Measurements from ENCODE around the gene TNFRSF8. TPM values are rescaled to one million over a fixed set of nuclear protein-coding genes. Genes with fewer than 3 reads are reported as not detected.
A peak's percentile ranks its signal among the peaks of the same experiment; 100 is the strongest.

Gene TNFRSF8
- total RNA-seq, 1 donor from 2014 or later = 0.59 TPM

GRCh38 chr1:12145616-12146342 is 82.7 kb downstream of the TNFRSF8 start:
- ATAC-seq (ENCODE audit: poor library complexity) = no peak
- DNase-seq = peak; percentile 14
- intact Hi-C loops (cut with DNase I) = no loop called here

GRCh38 chr1:12146343-12147112 is 83.4 kb downstream of the TNFRSF8 start:
- intact Hi-C loops (cut with DNase I) = no loop called here
- ATAC-seq (ENCODE audit: poor library complexity) (no peak), DNase-seq (no peak)

- DNase-seq (no peak), ATAC-seq (ENCODE audit: poor library complexity) (no peak)
- intact Hi-C loops (cut with DNase I) = no loop called here
Observed at GRCh38 chr1:12147201-12147701, 84.1 kb downstream of the TNFRSF8 start.

- intact Hi-C loops (cut with DNase I) = no loop called here
- DNase-seq (no peak), ATAC-seq (ENCODE audit: poor library complexity) (no peak)
Observed at GRCh38 chr1:12148160-12148957, 85.3 kb downstream of the TNFRSF8 start.

GRCh38 chr1:12148958-12149790 is 86.1 kb downstream of the TNFRSF8 start:
- ATAC-seq (ENCODE audit: poor library complexity) (no peak), DNase-seq (no peak)
- intact Hi-C loops (cut with DNase I) = no loop called here

- intact Hi-C loops (cut with DNase I) = no loop called here
- no peak for ATAC-seq (ENCODE audit: poor library complexity)
- no peak for DNase-seq
Observed at GRCh38 chr1:12149791-12150175, 86.7 kb downstream of the TNFRSF8 start.

GRCh38 chr1:12150456-12151200 is 87.5 kb downstream of the TNFRSF8 start:
- DNase-seq (no peak), ATAC-seq (ENCODE audit: poor library complexity) (peak; percentile 48)
- intact Hi-C loops (cut with DNase I) = no loop called here

- DNase-seq (no peak), ATAC-seq (ENCODE audit: poor library complexity) (no peak)
- intact Hi-C loops (cut with DNase I) = no loop called here
Observed at GRCh38 chr1:12151465-12151864, 88.4 kb downstream of the TNFRSF8 start.

GRCh38 chr1:12152113-12152891 is 89.2 kb downstream of the TNFRSF8 start:
- ATAC-seq (ENCODE audit: poor library complexity) = no peak
- intact Hi-C loops (cut with DNase I) = no loop called here
- no peak for DNase-seq

- intact Hi-C loops (cut with DNase I) = no loop called here
- ATAC-seq (ENCODE audit: poor library complexity) = peak; percentile 74
- DNase-seq = peak; percentile 80
Observed at GRCh38 chr1:12153181-12153785, 90.2 kb downstream of the TNFRSF8 start.

GRCh38 chr1:12155328-12155727 is 92.2 kb downstream of the TNFRSF8 start:
- no peak for ATAC-seq (ENCODE audit: poor library complexity)
- intact Hi-C loops (cut with DNase I) = no loop called here
- no peak for DNase-seq

GRCh38 chr1:12157366-12158231 is 94.5 kb downstream of the TNFRSF8 start:
- DNase-seq (no peak), ATAC-seq (ENCODE audit: poor library complexity) (no peak)
- intact Hi-C loops (cut with DNase I) = no loop called here

- intact Hi-C loops (cut with DNase I) = no loop called here
- DNase-seq (peak; percentile 4), ATAC-seq (ENCODE audit: poor library complexity) (no peak)
Observed at GRCh38 chr1:12158357-12159092, 95.4 kb downstream of the TNFRSF8 start.

GRCh38 chr1:12159816-12160215 is 96.7 kb downstream of the TNFRSF8 start:
- ATAC-seq (ENCODE audit: poor library complexity) (no peak), DNase-seq (peak; percentile 24)
- intact Hi-C loops (cut with DNase I) = no loop called here

- ATAC-seq (ENCODE audit: poor library complexity) (no peak), DNase-seq (no peak)
- intact Hi-C loops (cut with DNase I) = no loop called here
Observed at GRCh38 chr1:12161324-12161661, 98.2 kb downstream of the TNFRSF8 start.
